T-helper 2 cell (primary cell): Measurements from ENCODE around the gene AMFR.

Experiments used
- DNase-seq, 5 experiments: peaks; one replicate each; pipeline versions ENCODE4 v3.0.0 to v3.0.0-alpha.2; 2012 to 2022

Gene AMFR

DNA sequence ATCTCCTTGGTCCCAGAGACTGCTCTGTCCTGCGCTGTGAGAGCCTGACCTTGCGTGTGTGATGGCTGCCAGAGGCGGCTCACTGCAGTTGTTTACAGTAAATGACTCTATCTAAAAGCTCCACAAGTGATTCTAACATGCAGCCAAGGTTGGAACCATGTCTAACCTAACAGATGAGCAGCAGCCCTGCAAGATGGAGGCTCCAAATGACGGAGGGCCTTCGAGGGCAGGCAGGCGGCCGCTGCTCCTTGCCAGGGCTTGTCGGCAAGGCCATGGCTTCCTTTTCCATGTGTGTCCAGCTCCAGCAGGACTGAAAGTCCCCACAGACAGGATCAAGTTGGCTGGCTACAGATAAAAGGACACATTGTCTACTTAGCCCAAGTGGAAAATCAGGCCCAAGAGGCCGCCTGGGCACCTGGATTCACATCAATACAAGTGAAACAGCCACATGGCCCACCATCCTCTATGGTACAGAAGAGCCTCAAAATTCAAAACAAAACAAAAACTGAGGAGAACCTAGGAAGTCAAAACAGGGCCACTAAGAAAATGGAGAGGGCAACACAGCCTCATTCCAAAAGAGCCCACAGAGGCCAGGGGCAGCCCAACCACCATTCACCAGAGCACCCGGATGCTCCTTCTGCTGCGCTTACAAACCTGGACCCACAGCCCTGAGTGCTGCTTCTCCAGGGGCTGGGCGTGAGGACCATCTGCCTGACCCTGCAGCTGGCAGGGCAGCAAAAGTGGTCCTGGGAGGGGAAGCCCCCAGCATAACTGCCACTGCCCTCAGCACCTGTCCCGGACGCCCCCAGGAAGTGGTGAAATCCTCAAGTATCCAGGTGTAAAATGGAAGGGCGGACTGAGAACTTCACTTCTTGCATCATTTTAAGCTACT is 65.0 kb downstream of the AMFR start:
- no peak for DNase-seq

DNA sequence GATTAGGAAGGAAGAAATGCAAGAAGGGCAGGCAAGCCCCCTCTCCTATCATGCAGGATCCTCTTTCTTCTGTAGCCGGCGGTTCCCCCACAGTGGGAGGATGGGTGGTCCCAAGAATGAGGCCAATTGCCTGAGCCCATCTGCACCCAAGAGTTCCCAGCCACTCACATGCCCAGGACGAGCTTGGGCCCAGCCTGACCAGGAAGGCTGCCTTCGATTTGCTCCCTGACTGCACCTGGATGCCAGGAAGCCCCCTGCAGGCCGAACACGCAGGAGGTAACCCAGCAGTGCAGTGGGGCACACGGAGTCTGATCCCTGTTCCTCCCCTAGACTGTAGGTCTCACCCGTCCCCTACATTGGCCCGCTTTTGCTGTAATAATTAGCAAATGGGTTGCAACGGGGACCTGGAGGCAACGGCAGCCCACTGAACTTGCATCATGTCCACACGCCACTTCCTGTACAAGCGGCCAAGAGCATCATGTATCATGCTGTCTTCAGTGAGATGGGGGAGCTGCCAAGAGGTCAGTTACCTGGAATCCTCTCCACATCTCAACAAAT is 67.5 kb downstream of the AMFR start:
- DNase-seq, result no peak

DNA sequence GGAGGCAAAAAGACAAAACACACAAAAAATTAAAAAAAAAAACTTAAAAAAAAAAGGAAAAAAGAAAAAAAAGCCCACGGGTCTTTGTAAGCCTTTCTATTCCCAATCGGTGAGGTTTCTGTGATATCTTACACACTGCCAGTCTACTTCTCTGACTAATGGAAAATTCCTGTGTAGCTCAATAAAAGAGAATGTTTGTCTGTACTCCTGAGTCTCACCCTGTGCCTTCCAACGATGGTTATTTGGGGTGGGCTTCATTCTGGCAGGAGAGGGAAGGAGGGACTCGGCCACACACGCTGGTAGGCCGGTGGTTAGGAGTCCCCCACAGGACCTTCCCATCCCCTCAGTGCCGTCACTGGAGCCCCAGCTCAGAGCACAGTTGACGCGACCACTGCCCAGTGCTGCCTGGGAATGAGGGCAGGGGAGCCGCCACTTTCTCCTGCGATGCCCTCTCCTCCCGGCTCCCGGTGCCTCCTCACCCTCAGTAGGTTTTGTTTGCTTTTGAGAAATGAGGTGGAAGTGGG is 68.0 kb downstream of the AMFR start:
- no peak for DNase-seq

DNA sequence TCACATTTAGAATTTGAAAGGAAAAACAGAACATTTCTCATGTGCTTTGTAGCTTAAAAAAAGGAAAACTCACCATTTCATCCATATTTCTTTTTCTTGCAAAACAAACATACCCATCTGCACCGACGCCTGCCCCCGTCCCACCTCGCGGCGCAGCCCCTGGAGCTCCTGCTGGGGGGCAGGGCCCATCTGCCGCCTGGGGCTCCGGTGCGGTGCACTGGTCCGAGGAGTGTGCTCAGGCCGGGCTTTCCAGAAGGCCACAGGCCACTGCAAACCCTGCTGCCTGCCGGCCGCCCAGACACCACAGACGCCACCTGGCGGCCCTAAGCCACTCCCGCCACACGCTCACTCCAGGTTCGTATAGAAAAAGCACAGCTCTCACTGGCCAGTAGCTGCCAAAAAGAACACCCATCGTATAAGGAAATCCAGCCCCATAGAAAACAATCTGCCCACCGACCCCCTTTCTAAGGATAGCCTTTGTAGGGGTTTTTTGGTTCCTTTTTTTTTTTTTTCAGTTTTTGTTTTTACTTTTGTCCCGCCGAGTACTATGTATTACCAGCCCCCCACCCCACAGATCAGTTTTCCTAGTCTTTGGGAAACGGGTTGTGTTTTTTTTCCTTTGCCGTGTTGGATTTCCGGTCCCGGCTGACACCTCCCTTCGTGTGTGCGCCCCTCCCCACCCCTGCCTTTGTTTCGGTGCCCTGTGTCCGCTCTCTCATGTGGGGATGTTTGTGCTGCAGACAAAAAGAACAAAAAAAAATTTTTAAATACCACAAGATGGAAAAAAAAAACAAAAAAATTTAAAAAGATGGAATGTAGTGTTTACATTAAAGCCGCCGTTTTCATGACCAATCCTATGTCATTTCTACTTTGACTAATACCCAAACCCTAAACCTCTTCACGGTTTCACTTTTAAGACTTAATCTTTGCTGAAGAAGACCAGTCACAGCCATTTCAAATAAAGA is 68.8 kb downstream of the AMFR start:
- peak in 4 of 5 experiments; percentile 15 to 85 (median 36) for DNase-seq

DNA sequence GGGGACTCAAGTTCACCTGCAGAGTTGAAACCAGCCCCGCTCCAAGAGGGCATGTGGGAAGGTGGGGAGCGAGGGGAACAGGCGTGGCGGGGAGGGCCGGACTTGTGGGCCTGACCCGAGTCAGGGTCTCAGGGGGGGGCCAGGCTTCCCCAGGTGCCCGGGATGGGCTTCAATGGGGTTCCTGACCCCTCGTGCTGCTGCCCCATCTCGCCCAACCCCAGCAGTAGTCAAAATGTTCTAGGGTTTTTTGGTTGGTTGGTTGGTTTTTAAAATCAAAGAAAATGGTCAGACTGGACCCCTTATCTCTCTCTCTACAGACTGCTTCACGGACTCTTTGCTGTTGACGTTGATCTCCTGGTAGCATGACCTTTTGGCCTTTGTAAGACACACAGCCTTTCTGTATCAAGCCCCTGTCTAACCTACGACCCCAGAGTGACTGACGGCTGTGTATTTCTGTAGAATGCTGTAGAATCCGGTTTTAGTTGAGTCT is 69.5 kb downstream of the AMFR start:
- no peak for DNase-seq

DNA sequence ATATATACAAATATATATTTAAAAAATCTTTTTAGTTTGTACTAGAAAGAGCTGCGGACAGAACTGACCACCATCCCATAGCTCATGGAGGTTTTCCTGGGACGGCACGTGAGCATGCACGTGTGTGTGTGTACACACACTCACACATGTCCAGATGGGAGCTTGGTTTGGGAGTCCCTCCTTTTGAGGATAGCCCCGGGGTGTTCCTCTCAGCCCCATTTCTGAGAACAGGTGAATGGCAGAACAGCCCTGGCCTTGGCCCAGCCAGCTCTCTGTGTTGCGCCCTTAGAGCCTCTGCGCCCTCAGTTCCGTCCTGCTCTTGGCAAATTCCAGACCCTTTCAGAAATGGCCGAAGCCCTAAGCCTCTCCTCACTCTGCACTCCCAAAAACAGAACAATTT is 70.1 kb downstream of the AMFR start:
- no peak for DNase-seq

DNA sequence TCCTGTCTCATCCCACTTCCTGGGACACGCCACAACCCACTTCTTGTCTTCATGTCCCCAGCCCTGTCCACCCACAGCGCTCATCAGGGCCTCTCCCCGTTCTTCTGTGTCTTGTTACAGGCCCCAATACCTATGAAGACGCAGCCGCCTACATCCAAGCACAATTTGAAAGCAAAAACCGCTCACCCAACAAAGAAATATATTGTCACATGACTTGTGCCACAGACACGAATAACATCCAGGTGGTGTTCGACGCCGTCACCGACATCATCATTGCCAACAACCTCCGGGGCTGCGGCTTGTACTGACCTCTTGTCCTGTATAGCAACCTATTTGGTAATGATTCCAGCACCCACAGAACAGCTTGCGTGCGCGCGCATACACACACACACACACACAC is 70.6 kb downstream of the AMFR start:
- DNase-seq, result no peak

DNA sequence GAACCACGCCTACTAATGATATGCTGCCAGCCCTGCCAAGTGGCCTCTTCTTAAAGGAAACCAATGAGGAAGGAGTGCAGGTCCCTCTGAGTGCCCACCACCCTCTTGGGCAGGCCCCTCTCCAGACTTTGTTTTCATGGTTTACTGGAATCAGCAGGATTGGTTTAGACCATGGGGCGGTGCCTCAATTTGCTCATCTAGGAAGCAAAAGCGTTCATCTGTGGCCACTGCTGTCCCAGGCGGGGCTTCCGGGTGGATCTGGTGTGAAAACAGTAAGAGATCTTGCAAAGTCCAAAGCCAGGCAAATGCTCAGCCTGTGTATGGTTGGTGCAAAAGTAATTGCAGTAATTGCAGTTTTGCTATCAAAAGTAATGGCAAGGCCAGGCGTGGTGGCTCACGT is 71.3 kb downstream of the AMFR start:
- DNase-seq, result no peak

DNA sequence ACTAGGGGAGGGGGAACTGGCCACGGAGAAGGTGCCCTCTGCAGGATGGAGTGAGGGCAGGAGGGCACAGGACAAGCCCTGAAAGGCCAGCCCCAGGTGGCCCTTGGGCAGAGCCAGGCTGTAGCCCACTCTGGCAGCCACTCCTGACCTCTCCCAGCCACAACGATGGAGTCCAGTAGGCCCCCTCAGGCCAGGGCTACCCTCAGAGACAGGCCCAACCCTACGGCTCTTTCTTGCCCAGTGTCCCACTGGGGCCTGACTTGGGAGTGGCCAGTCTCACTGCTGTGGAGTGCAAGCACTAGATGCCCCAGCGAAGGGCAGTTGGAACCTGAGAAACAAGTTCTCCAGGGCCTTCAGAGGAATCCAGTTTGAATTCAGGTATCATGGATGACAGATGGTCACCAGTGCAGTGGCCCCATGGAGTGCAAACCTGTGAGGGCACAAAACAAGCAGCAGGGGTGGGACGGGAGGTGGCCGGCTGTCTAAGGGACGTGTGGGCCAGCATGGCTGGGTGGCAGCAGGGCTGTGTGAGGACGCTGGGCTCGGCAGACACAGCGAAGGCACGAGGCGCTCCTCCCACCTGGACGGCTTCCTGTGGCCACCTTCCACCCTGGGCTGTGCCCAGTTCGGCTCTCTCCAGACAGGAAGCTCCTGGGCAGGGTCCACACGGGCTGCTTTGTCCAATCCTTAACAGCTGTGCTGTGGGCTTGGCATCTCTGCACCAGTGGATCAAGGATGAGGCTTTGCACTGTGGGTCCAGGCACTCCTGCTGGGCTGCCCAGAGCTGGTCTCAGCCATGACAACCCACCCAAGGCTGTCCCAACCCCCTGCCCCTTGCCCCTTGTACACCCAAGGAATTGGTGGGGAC is 72.1 kb downstream of the AMFR start:
- DNase-seq, result no peak

DNA sequence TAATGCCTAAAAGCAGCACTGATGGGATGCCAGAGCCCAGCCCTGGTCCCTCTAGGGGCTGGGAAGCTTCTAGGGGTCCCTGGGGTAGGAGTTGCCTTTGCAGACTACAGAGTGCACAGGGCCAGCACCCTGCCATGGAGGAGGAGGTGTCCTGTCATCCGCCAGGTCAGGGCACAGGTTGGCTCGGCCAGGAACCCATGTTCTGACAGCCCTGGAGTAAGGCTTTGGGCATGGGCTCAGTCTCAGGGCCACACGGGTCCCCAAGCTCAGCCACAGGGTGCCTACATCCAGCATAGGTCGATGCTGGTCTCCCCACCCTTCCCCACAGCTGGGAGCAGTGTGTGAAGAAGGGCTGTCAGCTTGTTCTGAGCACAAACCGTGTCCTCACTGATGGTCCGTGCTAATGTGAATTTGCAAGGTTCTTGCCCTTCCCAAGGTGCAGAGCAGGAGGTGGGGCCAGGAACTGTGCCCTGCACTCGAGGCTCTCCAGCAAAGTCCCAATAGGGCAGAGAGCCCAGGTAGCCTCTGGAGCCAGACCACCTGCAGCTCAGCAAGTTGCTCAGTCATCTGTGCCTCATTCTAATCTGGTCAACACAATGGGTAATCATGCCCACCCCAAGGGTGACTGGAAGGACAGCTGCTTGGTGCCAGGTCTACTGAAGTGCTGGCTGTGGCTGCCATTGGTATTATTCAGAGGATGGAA is 72.8 kb downstream of the AMFR start:
- no peak for DNase-seq

DNA sequence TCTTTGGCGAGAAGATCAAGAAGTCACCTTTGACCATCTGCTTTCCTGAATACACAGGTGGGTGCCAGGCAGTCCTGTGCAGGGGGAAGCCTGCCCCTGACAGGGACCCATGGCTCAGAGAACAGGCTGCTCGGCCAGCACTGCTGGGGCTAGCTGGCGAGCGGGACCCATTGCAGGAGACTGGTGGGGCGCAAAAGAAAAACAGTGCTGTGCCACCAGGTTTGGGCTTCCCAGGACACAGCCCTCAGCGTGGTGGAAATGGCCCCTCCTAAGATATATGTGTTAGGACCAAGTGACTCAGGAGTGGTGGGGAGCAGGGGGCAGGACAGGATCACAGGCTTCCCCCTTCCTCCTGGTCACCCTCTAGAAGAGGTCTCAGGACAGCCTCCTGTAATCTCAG is 73.9 kb downstream of the AMFR start:
- DNase-seq, result no peak

DNA sequence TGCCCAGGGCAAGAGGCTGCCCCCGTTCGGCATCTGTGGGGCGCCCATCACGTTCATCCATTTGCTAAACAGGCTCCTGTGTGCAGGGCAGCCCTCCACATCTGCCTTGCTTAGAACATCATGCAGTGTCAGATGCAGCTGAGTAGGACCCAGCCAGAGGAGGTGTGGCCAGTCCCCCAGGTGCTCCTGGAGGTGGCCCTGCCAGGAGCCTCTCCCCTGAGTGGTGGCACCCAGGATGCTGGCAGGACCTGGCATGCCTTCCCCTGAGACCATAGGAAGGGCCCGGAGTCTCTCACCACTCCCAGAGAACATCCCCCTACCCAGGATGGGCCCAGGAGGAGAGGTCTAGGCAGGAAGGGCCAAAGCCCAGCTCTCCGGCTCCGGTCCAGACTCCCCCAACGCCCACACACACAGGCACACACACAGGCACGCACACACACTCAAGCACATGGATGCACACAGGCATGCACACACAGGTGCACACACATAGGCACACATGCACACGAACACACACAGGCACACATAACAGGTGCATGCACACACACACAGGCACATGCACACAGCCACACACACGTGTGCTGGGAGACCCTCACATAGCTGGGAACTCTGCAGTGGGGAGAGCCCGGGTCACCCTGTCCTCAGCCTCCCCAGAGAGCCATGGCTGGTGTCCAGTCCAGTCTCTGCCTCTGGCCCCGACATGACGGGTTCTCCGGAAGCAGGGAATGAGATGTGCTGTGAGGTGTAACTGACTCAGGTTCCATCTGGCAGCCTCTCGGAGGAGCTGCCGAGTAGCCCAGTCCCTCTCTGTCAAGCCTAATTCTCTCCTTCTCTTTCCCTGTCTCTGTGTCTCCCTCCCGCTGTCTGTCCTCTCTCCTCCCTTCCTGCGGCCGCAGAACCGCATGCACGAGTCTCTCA is 74.6 kb downstream of the AMFR start:
- no peak for DNase-seq

DNA sequence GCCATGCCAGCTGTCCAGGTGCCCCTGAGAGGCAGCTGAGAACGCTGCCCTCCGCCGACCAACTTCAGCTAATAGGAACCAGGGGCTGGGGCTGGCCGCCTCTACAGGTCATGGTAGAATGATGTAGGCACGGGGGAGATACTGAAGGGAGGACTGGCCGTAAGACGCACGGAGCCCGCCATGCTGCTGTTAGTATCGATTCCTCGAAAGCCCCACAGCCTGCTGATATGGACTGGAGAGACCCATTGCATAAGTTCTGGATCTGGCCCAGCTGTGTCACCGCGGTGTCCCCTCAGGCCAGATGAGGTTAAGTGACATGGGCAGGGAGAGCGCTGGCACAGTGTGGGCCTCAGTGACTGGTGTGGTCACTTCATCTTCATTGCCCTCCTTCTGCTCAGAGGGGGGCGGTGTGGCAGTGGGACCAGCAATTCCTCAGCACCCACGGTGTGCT is 75.6 kb downstream of the AMFR start:
- DNase-seq, result no peak

DNA sequence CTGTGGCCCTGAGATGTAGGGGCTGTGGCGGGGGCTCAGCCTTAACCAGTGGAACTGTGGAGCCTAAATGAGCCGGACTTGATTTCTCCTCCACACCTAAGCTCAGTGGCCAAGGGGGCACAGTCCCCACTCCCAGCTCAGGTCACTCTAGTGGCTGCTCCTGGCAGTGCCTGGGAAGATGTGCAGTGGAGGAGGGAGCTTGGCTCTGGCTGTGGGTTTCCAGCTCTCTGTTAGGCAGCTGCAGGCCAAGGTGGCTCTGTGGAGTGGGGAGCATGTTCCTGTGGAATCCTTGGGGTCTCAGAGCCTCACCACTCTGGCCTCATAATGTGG is 76.3 kb downstream of the AMFR start:
- DNase-seq, result no peak

DNA sequence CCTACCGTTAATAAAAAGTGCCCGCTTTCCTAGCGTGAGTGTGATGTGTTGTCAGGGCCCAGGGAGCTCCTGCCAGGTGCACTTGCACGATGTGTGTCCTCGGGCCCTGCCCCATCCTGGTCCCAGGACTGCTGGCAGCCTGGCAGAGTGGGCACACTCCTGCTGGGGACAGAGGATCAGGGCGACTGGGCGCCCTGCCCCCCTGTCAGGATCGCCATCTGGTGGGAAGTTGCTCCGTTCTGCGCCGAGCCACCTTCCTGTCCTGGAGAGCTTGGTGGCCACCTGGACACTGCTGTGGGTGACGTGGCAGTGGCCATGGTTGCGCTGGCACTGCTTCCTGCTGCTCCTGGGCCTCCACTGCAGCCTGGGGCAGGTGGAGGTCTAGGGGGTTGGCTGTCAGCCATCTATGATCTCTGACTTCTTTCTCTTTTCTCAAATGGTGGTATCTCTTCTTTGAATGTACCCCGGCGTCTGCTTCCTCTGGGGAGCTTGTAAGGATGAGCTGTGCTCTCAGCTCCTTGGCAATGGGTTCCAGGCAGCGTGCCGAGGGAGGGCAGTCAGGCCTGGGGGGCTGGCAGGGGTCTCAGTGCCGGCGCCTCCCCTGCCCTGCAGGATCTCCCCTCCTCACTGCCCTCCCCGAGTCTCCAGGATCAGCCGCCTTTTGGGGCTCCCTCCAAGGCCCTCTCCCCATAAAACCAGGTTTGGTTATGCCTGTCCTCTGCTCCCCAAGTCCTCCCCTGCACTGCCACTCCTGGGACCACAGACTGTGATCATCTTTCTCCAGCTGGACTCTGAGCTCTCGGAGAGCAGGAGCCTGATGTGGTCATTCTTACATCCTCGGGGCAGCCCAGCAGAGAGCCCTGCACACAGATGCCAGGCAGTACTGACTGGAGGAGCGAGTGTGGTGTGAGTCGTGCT is 76.9 kb downstream of the AMFR start:
- DNase-seq, result no peak

DNA sequence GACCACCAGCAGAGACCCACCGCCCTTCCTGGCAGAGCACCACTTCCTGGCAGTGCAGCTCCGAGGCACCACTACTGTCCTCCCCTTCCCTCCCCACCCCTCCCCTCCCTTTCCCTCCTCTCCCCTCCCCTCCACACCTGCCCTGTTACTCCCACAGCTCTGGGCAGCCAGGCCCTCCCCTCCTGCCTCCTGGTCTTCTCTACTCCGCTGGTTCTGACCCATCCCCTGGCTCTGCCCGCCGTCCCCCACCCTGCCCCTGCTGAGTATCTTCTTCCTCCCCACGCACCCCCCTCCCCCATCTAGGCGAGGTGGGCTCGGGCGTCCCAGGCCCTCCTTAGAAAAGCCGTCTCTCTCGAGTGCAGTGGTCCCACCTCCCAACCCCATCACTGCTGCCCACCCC is 77.7 kb downstream of the AMFR start:
- DNase-seq, result no peak

DNA sequence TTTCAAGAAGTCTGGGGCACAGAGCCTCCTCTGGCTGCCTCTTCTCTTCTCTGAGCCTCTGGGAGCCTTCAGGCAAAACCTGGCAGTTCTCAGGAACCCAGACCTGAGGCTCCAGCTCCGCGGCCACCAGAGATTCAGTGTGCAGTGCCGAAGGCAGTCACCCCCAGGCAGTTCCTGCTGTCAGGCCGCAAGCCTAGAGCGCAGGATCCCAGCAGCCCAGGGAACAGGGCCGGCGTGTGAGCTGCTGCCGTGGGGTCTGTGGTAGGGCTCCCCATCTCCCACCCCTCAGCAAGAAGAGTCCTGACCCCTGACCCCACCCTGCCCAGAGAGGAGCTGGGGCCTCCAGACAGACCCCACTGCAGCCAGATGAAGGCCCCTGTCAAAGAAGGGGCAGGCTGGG is 78.2 kb downstream of the AMFR start:
- DNase-seq, result no peak

DNA sequence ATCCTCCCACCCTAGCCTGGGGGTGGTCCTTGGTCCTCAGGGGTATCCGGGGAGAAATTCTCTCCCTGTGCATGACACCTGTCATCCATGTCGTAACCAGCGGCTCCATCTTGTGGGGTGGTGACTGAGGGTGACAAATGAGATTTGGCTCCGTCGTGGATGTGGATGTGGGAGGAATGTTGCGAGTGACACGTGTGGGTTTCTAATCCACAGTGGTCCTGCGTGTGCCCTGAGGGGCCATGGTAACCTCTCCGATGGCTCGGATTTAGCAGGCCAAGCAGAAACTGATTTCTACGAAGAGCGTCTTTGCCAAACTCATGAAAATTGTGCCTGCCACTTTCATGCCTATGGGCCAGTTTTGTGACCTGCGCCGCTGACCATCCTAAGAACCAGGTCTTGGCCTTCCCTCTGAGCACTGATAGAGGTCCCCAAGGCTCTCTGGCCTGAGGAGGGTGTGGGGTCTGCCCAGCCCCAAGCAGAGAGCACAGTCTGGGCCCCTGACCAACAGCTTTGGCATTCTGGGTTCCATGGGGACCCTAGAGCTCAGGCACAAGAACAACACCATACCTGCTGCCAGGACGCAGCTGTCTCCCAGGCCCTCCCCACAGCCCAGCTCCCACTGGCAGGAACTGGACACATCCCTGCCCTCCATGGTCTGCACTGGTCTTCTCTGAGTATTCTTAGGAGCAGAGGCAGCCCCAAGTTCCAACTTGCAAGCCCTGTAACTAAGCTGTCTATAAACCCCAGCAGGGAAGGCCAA is 79.0 kb downstream of the AMFR start:
- no peak for DNase-seq
